DMS 273 treated with DMSO at 0.1 percent for 48 hours (cell line): ENCODE results near the gene PIP5K1B.
"Not testable (repeated sequence)": the region's sequence is repeated elsewhere in the genome, so short reads cannot be mapped to it uniquely, and the experiment has no call there.

Experiments
- DNase-seq: peaks from one replicate; lab custom pipeline; 2025; lab: John Stamatoyannopoulos, UW

PIP5K1B gene

DNA sequence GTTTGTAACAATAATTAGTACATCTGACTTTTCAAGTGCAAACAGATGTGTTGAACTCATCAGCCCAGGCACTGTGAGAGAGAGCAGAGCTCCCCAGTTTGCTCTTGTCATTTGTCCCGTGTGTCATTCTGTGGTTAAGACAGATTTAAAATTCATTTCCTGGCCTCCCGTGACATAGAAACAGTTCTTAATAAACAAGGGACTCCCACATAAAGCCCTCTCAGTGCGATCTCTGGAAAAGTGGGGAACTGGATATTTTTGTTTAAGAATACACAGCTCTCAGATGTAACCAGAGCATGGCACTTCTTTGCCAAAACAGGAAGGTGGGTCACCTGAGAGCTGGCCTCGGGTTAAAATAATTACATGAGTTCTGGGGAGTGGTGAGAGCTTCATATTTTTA is 250.3 kb downstream of the PIP5K1B start:
- no peak for DNase-seq

DNA sequence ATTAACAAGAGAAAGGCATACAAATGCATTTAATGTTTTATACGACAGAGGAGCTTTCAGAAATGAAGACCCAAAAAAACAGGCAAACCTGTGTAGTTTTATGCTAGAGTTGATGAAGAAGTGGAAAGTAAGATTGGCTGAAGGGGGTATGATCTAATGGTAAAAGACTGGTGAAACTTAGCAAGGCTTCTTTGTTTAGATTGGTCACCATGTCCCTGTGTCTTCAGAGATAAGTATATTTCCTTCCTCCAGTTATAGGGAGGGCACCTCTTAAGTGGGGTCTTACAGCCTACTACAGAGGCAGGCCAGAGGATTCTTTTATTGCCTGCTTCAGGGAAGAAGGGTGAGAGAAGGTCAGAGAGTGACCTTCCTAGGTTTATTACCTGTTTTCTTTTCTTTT is 252.4 kb downstream of the PIP5K1B start:
- DNase-seq: no peak

DNA sequence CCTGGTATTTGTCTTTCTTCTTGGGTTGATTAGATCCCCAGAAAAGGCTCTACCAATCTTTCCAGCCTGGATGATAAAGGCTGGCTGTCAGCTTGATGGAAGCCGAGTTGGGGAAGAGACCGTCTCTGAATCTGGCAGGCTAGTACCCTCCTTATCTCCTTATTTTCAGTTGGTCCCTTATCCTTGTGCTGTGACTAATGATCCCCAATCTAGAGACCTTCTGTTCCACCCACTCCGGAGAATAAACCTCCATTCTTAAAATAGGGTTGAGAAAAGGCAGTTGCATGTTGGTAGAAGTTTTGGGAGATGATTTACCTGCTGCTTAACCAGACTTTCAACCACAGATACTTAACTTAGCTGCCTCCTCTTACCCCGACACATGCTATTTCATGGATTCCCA is 256.5 kb downstream of the PIP5K1B start:
- DNase-seq: no peak

GRCh38 chr9:68963416-68963815 is 258.4 kb downstream of the PIP5K1B start:
- DNase-seq: no peak

DNA sequence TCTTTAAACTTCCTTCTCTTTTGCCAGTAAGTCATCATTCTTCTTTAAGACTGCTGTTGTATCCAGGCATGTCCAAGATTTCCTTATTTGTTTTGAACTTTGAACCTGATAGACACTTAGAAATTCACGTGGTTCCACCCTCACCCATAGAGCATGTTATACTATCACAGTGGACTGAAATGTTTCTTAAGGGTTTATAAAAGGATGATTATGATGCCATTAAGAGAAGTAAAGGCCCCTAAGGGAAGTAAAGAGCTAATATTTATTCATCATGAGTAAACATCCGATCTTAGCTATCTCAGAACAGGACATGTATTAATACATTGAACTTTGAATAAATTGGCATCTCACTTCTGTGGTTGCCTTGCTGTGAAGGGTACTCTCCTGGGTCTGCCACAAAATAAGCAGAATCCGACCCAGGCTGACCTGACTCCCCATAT is 259.1 kb downstream of the PIP5K1B start:
- no peak for DNase-seq

GRCh38 chr9:68964765-68965164 is 259.7 kb downstream of the PIP5K1B start:
- no peak for DNase-seq

- DNase-seq: no peak
Observed at GRCh38 chr9:68966496-68966944, 261.5 kb downstream of the PIP5K1B start.

DNA sequence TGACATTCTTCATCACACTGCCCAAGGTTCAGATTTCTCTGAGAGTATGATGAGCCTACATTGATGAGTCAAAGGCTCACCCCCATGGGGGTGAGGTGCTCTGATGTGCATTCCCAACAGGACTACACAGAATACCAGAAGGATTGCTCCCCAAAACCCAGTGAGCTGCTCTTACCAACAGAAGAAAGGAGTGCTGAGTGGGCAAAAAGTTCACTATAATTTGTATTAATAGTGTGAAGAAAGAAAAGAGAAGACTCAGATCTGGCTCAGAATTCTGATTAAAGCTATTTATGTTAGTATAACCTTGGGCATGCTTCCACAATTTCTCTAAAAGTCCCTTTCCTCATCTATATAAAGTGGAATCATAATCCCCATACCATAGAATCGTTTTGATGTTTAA is 262.8 kb downstream of the PIP5K1B start:
- no peak for DNase-seq

DNA sequence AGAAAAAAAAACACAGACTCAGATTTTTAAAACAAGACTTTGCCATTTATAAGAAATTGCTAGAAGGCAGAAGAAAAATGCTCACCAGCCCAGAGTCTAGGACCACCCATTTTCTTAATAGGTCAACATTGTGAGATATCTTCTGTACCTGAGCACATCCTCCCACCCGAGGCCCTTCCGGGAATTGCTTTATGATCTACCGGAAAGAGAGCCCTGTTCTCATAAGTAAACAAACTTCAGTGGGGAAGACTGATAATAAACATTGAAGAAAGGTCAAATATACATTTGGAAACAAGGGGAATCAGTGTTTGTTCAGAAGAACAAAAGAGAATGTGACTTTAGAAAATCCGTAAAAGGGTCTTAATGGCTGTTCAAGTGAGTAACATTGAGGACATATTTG is 264.5 kb downstream of the PIP5K1B start:
- DNase-seq: no peak

DNA sequence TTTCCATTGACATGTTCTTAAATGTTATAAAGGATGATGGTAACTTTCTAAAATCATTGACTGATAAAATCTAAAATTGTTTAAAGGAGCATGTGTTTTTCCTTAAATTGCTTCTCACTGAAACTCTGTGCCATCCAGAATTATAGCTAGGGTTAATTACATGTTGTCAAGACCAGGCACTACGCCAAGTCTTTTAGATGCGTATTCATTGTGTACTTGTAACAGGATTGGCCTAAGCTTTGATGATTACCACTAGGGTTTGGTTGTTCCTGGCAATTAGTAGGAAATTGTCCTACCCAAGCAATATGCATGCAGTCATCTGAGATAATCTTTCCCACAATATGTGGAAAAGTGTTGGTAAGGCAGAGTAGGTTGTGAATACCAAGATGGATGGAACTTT is 265.1 kb downstream of the PIP5K1B start:
- DNase-seq: peak; percentile 4

DNA sequence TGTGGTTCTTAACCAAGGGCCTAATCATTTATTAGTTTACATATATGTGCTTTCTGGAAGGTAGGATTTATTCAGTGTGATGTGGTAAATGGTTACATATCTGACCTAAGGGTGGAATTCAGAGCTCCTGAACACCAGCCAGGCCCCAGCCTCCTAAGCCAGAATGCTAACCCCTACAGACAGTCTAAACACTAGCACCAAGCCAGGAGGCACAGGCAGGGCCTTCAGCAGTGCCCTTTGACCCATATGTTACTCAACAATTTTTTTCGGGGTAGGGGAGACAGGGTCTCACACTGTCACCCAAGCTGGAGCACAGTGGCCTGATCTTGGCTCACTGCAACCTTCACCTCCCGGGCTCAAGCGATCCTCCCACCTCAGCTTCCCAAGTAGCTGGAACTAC is 268.6 kb downstream of the PIP5K1B start:
- no peak for DNase-seq

DNA sequence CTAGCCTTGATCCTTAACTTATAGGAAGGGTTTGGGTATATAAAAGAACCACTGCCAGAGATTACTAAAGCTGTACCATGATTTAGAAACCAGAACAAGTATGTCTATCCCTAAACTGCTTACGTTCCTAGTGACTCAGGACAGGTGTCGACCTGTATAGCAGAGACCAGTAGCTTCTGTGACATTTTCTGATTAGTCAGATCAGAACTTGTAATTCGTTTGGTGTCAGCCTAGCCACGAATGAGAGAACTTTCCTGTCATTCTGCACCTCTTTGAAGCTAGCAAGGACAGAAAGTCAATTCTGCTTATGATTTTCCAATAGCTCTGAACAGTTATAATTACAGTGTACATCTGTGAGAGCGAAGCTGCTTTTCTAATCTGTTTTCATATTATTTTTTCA is 269.4 kb downstream of the PIP5K1B start:
- no peak for DNase-seq

DNA sequence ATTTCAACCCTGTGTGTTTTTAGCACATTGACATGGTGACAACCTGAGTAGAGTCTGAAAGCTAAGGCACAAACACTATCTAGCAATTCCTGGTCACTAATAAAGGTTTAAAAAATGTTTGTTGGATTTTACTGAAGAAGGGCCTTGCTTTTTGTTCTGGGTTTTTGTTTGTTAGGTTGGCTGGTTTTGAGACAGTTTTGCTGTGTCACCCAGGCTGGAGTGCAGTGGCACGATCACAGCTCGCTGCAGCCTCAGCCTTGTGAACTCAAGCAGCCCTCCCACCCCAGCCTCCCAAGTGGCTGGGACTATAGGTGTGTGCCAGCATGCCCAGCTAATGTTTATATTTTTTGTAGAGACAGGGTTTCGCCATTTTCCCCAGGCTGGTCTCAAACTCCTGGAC is 269.9 kb downstream of the PIP5K1B start:
- no peak for DNase-seq

GRCh38 chr9:68975365-68976043 is 270.5 kb downstream of the PIP5K1B start:
- DNase-seq: no peak

DNA sequence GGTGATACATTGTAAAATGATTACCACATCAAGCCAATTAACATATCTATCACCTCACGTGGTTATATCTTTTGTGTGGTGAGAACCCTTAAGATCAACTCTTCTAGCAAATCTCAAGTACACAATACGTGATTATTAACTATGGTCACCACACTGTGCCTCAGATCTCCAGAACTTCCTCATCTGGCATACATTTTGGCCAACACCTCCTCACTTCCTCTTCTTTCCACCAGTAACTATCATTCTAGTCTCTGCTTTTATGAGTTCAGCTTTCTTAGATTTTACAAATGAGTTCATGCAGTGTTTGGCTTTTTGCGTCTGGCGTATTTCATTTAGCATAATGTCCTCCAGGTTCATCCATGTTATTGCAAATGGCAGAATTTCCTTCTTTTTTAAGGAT is 273.0 kb downstream of the PIP5K1B start:
- DNase-seq: no peak

GRCh38 chr9:68978501-68978900 is 273.5 kb downstream of the PIP5K1B start:
- DNase-seq: no peak

DNA sequence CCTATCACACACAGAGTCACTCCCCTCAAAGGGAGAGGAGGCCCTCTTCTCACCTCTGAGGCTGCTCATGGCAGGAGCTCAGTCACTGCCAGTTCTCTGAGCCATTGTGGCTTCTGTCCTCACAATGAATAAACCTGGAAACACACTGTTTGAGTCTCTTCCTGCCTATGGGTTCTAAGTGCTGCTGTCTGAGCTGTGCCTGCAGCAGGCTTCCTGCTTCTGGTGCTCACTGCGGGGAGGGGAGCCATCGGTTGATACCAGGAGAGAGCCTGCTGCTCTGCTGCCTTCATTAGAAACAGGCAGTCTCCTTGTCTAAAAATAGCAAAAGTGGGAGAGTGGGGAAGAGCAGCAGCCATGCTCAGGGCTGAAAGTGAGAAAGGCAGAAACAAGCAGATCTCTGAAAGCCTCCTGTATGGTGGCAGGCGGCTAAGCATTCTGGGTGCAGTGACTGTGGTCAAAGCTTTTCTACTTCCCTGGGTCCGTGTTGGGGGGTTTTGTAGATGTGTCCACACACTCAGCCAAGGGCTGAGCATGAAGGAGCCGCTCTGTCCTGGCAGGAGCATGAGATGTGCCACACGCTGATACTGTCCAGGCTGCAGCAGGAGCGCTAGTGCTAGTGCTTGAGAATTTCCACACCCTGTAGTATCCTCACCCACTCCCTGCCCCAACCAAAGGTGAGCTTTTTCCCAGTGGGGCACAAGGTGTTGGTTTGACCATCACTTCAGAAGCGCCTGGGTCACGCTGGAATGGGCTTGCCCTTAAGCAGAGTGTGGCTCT is 274.7 kb downstream of the PIP5K1B start:
- DNase-seq: no peak

DNA sequence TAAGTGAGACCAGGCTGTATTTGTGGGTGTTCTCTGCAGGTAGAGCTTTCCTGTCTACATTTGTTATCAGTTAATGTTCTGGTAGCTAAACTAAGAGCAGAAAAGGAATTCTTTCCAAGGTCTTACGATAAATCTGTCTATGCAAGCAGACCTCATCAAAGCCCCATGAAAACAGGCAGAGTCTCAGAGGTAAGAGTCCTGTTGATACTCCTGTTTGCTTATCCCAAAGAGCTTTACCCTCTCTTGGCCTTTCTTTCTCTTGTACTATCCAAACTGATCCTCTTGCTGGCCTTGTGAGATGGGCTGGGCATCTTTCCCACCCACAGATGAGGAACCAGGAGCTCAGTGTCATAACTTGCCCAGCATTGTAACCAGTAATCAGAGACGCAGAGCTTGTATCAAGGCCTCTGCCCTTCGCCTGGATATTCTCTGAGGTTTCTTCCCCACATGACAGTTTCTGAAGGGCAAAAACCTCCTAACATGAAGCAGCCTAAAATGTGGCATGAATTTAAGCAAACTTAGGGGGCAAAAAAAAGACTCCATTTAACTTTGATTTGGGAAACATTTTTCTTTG is 275.4 kb downstream of the PIP5K1B start:
- DNase-seq: no peak

DNA sequence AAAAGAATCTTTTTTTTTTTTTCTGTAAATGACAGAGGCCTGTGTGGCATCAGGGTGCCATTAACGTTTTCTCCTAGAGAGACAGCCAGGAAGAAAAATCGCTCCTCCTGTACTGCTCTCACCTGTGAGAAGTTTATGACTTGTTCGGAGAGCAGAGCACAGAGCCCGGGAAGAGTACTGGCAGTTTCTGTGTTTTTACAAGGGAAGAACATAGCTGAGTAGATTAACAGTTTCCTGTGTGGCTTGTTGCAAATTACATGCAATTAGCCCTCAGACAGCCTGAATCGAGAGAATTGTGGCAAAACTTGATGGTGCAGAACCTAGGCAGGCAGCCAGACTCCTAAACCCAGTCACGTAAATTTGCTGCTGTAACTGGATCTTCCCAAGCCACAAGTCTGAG is 276.7 kb downstream of the PIP5K1B start:
- DNase-seq: no peak

GRCh38 chr9:68983008-68983411 is 278.0 kb downstream of the PIP5K1B start:
- no peak for DNase-seq

DNA sequence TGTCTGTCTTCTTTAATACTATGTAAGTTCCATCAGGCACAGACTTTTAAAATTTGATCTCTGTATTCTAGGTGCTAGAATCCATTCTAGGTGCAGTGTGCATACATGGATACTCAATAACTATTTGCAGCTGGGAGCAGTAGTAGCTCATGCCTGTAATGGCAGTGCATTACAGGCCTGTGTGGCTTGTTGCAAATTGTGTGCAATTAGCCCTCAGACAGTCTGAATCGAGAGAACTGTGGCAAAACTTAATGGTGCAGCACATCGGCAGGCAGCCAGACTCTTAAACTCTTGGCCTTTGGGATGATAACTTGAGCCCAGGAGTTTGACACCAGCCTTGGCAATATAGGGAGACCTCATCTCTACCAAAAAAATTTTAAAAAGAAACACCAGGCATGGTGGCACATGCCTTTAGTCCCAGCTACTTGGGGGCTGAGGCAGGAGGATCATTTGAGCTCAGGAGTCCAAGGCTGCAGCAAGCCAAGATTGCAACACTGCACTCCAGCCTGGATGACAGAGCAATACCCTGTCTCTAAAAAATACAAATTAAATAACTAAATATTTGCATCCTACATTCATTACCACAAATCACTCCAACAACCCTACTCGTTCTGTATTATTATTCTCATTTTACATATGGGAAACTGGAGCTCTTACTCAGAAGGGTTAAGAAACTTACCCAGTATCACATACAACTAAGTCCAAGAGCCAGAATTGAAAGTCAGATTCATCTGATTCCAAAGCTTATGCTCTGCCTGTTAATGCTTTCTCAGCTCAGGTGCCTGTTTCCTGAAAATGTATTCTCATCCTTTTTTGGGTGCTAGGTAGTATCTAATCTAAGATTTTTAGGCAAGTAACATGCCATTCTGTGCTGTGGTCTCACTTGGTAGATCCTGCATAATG is 278.7 kb downstream of the PIP5K1B start:
- DNase-seq: no peak

DNA sequence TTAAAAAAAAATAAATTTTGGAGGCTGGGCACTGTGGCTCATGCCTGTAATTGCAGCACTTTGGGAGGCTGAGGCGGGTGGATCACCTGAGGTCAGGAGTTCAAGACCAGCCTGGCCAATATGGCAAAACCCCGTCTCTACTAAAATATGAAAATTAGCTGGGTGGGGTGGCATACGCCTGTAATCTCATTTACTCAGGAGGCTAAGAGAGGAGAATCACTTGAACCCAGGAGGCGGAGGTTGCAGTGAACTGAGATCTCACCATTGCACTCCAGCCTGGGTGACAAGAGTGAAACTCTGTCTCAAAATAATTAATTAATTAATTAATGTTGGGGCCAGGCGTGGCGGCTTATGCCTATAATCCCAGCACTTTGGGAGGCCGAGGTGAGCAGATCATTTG is 281.9 kb downstream of the PIP5K1B start:
- DNase-seq: not testable (repeated sequence)
